Glomerular visceral epithelial cell (primary cell): ENCODE data around the gene KRTAP10-7.
"Not testable (repeated sequence)": the region's sequence is repeated elsewhere in the genome, so short reads cannot be mapped to it uniquely, and the experiment has no call there.

Source experiments
- DNase-seq: peaks from one replicate; pipeline ENCODE4 v3.0.0-alpha.2; 2016; ENCODE audit errors: extremely low spot score

KRTAP10-7 gene

DNA sequence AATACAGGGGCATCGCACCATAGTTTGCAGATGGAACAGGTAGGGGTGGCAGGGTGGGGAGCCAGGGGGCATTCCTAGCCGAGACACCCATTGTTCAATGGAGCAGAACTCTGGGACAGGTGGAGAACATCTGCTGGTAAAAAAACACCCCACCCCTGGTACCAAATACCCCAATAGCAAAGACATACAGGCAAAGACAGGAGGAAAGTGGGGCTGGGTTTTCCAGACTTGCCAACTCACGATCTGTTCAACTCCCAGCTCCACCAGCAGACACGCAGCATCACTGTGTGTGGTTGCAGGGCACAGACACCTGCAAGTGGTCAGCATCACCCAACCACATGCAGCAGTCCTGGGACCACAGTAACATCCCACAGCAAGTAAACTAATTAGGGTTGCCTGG, 11.2 kb downstream of the KRTAP10-7 start:
- no peak for DNase-seq

DNA sequence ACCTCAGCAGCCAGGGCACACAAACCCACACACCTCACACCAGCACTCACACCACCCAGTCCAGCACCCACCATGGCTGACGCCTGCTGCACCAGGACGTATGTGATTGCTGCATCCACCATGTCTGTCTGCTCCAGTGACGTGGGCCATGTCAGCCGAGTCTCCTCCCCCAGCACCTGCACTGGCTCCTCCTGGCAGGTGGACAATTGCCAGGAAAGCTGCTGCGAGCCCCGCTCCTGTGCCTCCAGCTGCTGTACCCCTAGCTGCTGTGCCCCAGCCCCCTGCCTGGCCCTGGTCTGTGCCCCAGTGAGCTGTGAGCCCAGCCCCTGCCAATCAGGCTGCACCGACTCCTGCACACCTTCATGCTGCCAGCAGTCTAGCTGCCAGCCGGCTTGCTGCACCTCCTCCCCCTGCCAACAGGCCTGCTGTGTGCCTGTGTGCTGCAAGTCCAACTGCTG, 11.7 kb downstream of the KRTAP10-7 start, which contains the start of gene KRTAP10-8:
KRTAP10-8 (plus strand) TSS at position 51 of the 458 bp plus-strand sequence; CDS start at position 73, 22 bp downstream.
- no peak for DNase-seq

DNA sequence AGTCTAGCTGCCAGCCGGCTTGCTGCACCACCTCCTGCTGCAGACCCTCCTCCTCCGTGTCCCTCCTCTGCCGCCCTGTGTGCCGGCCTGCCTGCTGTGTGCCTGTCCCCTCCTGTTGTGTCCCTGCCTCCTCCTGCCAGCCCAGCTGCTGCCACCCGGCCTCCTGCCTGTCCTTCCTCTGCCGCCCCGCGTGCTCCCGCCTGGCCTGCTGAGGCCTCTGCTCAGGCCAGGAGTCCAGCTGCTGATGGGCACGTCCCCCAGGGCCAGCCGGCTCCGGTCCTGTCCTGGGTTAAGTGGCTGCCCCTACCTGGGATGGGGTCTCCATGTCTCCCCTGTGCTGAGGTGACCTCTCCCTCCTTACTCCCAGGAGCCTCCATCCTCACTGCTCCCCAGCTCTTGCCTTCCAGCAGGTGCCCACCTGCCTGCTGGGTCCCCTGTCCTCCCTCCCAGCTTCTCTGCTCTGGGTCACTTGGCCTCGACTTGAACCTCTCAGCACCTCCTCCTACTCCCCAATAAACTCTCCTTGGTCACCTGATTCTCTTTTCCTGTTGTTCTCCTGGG, 12.4 kb downstream of the KRTAP10-7 start:
- no peak for DNase-seq

DNA sequence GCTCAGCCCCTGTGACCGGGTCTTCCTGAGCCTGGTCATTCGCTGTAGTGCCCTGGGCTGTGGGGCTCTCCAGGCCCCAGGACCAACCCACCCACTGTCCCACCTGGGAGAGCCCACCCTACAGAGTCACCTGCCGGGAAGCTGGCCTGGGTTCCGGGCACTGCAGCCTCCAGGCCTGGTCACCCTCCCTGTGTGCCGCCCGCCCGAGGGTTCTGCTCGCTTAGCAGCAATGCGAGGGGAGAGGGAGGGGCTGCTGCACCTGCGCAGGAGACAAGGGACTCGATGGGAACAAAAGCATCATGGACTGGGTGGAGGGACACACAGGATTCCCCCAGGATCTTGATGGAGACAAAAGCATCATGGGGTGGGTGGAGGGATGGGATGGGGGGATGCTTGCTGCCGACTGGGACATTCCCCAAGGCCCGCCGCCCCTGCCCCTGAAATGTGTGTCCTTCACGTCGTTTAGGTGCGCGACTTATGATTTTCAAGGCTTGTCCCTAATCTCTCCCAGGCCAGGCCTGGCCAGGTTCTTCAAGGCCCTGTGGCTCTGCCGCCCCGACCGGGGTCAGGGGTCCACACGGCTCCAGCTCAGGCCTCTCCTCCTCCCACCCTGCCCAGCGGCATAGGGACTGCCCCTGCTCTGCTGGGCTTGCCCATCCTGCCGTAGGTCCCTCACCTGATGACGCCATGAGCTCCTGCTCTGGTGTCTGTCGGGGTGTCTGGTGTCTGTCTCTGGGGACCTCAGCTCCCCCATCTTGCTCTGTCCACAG, 13.2 kb downstream of the KRTAP10-7 start:
- no peak for DNase-seq

DNA sequence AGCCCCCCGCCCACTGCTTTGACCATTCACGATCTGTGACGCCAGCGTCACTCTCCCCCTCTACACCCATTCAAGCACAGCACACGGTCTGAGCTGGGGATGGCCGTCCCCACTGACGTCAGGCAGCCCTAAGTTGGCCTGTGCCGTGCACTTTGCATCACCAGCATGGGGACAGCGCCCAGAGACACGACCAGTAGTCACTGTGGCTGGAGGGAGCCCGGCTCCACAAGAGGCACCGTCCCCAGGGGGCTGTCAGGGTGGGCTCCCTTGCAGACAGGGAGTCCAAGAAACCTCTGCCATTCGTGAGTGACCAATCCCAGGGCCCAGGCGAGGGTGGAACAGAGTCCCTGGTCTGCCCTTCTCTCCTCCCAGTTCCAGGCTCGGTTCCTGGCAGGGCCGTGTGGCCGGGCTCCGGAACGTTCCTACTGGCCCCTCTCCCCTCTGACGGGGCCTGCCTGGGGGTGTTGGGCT, 13.8 kb downstream of the KRTAP10-7 start:
- no peak for DNase-seq

DNA sequence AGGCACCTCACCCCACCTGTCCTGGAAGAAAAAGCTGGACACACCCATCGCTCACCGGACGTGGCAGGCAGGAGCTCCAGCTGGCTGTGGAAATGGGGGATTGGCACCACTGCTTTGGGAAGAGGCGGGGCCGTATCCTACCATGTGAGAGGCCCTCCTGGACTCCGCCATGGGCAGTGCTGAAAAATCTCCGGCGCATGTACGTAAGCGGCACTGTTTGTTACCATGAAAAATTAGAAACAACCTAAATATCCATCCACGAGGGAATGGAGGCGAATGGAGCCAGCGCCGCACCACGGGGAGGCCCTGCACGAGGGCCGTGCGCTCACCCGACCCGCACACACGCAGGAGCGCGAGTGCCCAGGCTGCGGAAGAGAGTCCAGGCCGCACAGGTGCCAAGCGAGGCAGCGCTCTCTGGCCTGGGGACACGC, 14.6 kb downstream of the KRTAP10-7 start:
- DNase-seq: no peak

DNA sequence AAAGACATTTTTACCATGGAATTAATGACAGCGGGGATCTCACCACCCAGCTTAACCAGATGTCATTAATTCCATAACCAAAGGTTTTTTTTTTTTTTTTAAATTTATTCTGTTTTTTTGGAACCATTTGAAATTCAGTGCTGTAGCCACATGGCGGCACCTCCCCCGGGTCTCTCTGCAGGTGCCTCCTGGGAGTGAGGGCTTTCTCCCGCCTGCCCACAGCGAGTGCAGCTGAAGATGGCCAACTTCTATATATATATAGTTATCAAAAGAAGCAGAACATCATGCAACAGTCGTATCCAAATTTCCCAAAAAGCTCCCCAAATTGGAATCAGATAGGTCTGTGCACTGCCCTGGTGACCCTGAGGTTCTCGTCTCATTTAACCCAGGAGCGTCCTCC, 15.1 kb downstream of the KRTAP10-7 start:
- DNase-seq: no peak

DNA sequence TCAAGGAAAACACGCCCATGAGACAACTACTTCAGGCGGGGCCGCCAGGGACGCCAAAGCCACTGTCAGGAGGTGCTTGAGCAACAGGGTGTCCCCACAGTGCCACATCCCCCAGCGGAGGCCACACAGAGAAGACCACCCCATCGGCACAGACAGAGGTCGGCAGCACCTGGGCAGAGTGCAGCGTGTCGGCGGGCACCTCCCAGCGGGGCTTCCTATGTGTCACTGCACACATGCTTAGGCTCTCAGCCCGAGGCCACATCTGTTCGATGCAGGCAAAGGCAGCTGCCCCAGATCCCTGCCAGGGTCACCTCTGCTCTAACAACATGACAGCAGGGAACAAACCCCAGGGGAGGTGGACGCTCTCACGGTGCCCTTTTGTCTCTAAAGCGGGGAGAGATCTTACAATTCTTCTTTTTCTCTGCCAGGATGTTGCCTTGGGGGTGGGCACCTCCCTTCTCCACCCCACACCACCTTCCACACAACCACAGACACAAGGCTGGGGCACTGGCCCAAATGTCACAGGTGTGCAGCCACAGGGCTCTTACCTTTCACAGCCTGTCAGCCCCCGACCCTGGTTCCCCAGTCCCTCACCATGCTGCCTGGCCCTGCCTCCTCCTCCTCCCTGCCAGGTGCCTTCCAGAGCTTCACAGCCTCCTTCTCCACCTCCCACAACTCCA, 15.7 kb downstream of the KRTAP10-7 start:
- DNase-seq: no peak

DNA sequence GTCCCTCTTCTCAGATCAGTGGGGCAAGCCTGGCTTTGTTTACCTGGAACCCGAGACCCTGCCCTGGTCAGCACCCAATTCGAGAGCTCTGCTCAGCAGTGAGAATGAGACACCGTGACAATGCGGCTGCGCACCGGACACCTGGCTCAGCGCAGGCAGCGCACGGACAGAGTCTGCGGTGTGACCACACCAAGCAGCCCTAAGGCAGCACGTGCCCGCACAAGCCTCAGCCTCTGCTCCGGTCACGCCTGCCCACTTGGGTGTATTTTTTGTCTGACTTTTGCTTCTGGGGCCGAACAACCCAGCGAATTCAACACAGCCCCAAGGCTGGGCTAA, 16.2 kb downstream of the KRTAP10-7 start:
- no peak for DNase-seq

DNA sequence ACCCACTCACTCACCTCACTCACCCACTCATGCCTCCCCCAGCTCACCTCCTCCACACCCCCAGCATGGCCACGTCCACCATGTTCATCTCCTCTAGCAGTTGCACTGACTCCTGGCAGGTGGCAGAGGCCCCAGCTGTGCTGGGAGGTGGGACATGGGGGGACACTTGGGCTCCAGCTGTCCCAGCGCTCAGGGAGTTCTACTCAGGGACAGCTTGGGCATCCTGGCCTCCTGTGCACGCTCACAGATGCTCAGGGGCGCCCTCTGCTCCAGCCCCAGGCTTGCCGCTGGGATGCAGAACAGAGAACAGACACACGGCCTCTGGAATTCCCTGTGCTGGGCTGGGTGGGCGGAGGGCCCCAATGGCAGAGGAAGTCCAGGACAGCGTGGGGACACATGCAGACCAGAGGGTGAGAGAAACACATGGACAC, 16.7 kb downstream of the KRTAP10-7 start:
- DNase-seq: no peak

DNA sequence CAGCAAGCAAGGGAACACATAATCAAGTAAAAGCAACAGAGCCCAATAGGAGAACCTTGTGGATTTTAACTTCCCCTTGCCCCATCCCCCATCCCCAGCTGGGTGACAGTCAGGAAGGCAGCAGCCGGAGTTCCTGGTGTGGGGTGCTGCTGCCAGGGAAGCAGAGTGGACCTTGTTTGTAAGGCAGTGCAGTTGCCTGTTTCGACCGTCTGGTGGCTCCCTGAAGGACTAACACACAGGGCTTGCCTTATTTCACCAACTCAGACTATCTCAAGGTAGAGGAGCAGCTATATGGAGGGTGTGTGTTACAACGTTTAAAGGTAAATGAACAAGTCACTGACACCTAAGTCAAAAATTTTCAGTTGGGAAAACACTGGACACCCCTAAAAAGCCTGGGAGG, 18.1 kb downstream of the KRTAP10-7 start:
- no peak for DNase-seq

DNA sequence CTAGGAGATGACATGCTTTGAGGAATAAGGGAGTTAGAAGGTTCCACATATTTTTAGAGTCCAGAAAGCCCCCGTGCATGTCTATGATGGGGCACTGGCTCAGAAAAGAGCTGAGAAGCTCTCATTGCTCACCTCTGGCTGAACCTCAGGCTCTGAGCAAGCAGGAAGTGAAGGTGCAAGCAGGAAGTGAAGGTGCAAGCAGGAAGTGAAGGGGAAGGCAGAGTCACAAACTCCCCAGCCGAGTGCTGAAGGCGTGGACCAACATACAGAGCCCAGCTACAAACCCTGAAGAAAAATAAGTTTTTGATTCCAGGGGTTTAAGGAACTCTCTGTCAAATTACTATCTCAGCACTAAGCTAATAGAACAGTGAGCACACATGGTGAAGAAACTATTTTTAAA, 18.5 kb downstream of the KRTAP10-7 start:
- DNase-seq: no peak

DNA sequence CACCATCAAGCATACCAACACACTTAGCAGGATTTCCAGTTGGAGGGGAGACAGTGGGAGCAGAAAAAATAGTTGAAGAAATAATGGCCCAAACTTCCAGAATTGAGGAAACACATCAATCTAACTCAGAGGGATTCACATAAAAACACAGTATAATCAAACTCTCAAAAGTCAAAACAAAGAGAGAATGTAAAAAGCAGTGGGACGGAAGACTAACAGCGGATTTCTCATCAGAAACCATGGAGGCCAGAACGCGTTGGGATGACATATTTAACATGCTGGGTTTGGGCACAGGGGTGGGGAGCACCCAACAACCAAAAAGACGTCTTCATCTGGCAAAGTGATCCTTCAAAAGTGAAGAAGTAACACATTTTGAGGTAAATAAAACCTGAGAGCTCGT, 19.5 kb downstream of the KRTAP10-7 start:
- DNase-seq: no peak

DNA sequence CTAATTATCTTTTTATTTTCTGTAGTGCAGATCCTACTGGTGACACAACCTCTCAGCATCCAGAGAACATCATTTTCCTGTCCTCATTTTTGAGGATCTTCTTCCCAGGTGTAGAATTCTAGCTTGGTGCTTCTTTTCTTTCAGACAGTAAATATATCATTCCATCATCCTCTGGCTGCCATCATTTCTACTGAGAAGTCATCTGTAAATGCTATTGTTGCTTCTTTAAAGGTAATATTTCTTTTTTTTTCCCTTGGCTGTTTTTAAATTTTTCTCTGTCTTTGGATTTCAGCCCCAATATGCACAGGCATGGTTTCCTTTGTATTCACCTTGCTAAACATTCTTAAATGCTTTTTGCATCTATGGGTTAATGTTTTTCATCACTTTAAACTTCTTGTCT, 23.2 kb downstream of the KRTAP10-7 start:
- DNase-seq: no peak

DNA sequence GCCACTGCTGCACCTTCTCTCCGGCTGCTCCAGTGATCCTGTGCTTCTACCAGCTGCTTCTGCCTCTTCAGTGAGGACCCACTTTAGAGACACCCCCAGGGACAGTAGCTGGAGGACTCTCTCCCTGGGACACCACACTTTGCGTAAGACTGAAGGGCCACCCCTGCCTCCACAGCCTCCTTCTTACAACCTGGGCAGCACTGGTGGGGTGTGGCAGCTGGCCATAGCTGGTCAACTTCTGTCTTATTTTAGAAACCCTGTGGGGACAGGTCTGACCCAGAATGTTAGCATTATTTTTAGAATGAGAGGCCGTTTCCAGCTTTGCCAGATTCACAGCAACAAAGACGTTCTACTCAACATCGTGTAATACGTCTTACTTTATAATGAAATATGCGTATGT, 25.4 kb downstream of the KRTAP10-7 start:
- no peak for DNase-seq

DNA sequence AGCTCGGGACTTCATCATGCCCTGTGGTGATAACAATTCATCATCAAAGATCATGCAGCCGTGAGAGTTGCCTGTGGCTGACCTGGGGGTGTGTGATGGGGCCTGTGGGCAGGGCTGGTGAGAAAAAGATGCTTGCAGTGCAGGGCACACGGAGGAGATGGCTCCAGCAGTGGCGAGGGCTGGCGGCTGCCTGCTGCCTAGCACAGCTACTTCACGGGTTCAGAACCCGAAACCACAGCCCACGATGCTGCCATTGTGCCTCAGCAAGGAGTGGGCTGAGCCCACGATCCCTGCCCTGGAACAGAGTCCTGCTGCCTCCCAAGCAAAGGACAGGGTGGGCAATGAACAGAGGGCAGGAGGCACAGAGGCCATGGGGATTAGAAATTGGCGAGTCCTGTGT, 25.9 kb downstream of the KRTAP10-7 start:
- DNase-seq: no peak

DNA sequence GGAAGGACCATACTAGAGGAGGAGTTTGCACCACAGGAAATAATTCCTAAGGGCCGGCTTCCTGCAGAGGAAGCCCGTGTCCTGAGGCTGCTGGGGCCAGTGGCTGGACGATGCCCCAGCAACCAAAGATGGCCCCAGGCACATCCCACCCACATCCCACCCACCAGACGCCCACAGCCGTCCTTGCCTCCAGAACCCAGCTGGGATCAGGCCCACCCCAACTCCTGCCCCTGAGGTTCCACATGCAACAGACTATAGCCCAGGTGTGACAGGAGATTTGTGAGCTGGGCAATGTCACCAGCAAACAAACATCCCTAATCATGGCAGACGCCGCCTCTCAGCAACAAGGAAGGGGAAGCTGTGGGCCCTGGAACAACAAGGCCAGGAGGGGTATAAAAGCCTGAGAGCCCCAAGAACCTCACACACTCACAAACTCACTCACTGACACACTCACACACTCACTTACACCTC, 26.3 kb downstream of the KRTAP10-7 start, which contains the start of gene KRTAP10-9:
KRTAP10-9 (plus strand) TSS at position 421 of the 471 bp plus-strand sequence. CDS start 79 bp downstream, outside the sequence.
- no peak for DNase-seq

DNA sequence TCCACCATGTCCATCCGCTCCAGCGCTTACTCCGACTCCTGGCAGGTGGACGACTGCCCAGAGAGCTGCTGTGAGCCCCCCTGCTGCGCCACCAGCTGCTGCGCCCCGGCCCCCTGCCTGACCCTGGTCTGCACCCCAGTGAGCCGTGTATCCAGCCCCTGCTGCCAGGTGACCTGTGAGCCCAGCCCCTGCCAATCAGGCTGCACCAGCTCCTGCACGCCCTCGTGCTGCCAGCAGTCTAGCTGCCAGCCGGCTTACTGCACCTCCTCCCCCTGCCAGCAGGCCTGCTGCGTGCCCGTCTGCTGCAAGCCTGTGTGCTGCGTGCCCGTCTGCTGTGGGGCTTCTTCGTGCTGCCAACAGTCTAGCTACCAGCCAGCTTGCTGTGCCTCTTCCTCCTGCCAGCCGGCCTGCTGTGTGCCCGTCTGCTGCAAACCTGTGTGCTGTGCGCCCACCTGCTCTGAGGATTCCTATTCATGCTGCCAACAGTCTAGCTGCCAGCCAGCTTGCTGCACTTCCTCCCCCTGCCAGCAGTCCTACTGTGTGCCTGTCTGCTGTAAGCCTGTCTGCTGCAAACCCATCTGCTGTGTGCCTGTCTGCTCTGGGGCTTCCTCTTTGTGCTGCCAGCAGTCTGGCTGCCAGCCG, 26.9 kb downstream of the KRTAP10-7 start:
- not testable (repeated sequence) for DNase-seq

DNA sequence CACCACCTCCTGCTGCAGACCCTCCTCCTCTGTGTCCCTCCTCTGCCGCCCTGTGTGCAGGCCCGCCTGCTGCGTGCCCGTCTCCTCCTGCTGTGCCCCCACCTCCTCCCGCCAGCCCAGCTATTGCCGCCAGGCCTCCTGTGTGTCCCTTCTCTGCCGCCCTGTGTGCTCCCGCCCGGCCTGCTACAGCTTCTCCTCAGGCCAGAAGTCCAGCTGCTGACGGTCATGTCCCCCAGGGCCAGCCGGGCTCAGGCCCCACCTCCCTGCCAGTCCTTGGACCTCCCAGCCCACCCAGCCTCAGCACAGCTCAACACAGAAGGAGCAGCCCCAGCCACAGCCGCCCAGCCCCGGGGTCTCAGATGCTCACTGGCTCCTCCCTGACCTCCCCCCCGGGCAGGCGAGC, 27.4 kb downstream of the KRTAP10-7 start:
- DNase-seq: not testable (repeated sequence)

DNA sequence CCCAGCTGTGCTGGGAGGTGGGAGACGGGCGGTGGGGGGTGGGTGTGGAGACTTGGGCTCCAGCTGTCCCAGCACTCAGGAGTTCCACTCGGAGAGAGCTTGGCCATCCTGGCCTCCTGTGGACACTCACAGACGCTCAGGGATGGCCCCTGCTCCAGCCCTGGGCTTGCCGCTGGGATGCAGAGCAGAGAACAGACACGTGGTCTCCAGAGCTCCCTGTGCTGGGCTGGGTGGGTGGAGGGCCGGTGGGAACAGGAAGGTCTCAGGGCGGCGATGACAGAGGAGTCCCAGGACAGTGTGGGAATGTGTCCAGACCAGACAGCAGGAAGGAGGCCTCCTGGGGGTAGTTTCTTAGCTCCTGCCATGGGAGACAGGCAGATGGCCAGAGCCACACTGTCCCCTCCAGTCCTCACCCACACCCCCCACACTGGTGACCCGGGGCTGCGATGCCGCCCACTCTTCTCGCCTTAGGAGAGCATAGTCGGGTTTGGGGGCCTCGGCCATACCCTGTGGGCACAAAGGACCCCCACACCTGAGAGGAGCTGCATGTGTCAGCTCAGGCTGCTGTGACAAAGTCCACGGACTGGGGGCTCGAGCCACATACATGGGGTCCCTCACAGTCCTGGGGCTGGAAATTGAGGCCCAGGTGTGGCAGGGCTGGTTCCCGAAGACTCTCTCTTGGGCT, 28.5 kb downstream of the KRTAP10-7 start:
- DNase-seq: no peak

DNA sequence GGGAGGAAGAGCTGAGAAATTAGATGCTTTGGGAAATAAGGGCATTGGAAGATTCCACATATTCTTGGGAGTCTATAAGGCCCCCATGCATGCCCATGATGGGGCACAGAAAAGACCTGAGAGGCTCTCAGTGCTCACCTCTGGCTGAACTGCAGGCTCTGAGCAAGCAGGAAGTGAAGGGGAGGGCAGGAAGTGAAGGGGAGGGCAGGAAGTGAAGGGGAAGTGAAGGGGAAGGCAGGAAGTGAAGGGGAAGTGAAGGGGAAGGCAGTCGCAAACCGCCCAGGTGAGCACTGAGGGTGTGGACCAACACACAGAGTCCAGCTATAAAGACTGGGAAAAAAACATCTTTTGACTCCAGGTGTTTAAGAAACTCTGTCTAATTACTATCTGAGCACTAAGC, 30.0 kb downstream of the KRTAP10-7 start:
- no peak for DNase-seq
